Loucy (cell line): ENCODE data around the gene CASZ1.

Source experiments
- EZH2phosphoT487 ChIP-seq: fragments of 200-600 bp; IDR thresholded peaks from 2 replicates; pipeline ENCODE4 v1.6.1; 2018; ENCODE audit warnings: antibody characterized with exemption, mild to moderate bottlenecking, moderate library complexity, borderline replicate concordance
- TF ChIP-seq, protein P1 (sequence below): fragments of 200-600 bp; sonication (generic); conservative IDR thresholded peaks from 2 replicates; pipeline ENCODE4 v1.5.1; 2014; ENCODE audit warnings: mild to moderate bottlenecking, antibody characterized with exemption, low read length

DNA sequence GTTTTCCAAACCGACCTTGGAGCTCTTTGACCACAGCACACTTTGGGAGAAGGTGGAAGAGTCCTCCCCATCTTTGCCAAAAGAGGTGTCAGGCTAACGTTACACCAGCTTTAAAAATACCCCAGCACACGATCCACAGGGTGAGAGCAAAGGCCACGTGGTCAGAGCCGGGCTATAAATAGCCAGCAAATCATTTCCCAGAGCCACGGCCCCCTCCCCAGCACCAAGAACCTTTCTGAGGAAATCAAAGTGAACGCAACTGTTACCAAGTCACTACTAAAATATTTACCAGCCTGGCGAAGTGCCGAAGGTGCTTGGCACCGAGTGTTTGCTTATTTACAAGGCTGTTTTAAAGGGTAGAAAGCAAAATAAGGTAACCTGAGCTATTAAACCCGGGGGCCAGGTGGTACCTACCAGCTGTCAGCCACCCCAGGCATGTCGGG lies 72.4 kb downstream of the CASZ1 start:
- TF ChIP-seq, protein P1, sequence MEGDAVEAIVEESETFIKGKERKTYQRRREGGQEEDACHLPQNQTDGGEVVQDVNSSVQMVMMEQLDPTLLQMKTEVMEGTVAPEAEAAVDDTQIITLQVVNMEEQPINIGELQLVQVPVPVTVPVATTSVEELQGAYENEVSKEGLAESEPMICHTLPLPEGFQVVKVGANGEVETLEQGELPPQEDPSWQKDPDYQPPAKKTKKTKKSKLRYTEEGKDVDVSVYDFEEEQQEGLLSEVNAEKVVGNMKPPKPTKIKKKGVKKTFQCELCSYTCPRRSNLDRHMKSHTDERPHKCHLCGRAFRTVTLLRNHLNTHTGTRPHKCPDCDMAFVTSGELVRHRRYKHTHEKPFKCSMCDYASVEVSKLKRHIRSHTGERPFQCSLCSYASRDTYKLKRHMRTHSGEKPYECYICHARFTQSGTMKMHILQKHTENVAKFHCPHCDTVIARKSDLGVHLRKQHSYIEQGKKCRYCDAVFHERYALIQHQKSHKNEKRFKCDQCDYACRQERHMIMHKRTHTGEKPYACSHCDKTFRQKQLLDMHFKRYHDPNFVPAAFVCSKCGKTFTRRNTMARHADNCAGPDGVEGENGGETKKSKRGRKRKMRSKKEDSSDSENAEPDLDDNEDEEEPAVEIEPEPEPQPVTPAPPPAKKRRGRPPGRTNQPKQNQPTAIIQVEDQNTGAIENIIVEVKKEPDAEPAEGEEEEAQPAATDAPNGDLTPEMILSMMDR, result no peak
- no peak for TF ChIP-seq EZH2phosphoT487
